Parathyroid adenoma (tissue), 2 donors: ENCODE data around the gene SEMA3A.

Experiments
- H2AFZ ChIP-seq: fragments of 300-600 bp; sonication (generic); one replicate; pipeline ENCODE4 v1.7.0; 2017; ENCODE audit warnings: antibody characterized with exemption, mild to moderate bottlenecking
- H3K27ac ChIP-seq: fragments of 300-600 bp; sonication (generic); one replicate; pipeline ENCODE4 v1.7.0; 2017
- H3K27me3 ChIP-seq: fragments of 300-600 bp; sonication (generic); one replicate; pipeline ENCODE4 v1.7.0; 2017; ENCODE audit warnings: low read length; ENCODE audit not compliant: control insufficient read depth, insufficient read depth
- H3K36me3 ChIP-seq: fragments of 300-600 bp; sonication (generic); one replicate; pipeline ENCODE4 v1.7.0; 2017; ENCODE audit warnings: low read length; ENCODE audit not compliant: control insufficient read depth, insufficient read depth
- H3K4me1 ChIP-seq: fragments of 300-600 bp; sonication (generic); one replicate; pipeline ENCODE4 v1.7.0; 2017; ENCODE audit warnings: control low read depth
- H3K4me2 ChIP-seq: fragments of 300-600 bp; sonication (generic); one replicate; pipeline ENCODE4 v1.7.0; 2017; ENCODE audit warnings: low read length
- H3K4me3 ChIP-seq: fragments of 300-600 bp; sonication (generic); one replicate; pipeline ENCODE4 v1.7.0; 2017; ENCODE audit warnings: low read depth, low read length
- H3K79me2 ChIP-seq: fragments of 300-600 bp; sonication (generic); one replicate; pipeline ENCODE4 v1.7.0; 2017; ENCODE audit warnings: control low read depth
- H3K9ac ChIP-seq: fragments of 300-600 bp; sonication (generic); one replicate; pipeline ENCODE4 v1.7.0; 2017; ENCODE audit warnings: mild to moderate bottlenecking
- H3K9me3 ChIP-seq: fragments of 300-600 bp; sonication (generic); one replicate; pipeline ENCODE4 v1.7.0; 2017; ENCODE audit warnings: low read length; ENCODE audit not compliant: control insufficient read depth
- CTCF ChIP-seq: fragments of 300-600 bp; sonication (generic); IDR thresholded peaks from one replicate; pipeline ENCODE4 v1.7.0; 2017; ENCODE audit warnings: antibody characterized with exemption, mild to moderate bottlenecking
- donor health status: primary hyperparathyroidism.

Gene SEMA3A

GRCh38 chr7:84044834-84045233 lies 149.8 kb downstream of the SEMA3A start:
- Histone ChIP-seq H3K9ac (no peak overlapping the region), H3K4me2 (no peak overlapping the region), H3K4me1 (no peaks in the 10 kb centered on the region), H2AFZ (no peak overlapping the region), H3K27me3 (no peaks in the 10 kb centered on the region), H3K9me3 (no peaks in the 10 kb centered on the region), H3K27ac (no peak overlapping the region), H3K79me2 (no peaks in the 10 kb centered on the region), H3K36me3 (no peaks in the 10 kb centered on the region), H3K4me3 (no peak overlapping the region)
- TF ChIP-seq CTCF, result no peak

- Histone ChIP-seq H3K9me3 (no peaks in the 10 kb centered on the region), H3K4me1 (no peaks in the 10 kb centered on the region), H3K4me2 (no peak overlapping the region), H3K9ac (no peak overlapping the region), H3K27ac (no peak overlapping the region), H3K36me3 (no peaks in the 10 kb centered on the region), H3K27me3 (no peaks in the 10 kb centered on the region), H2AFZ (no peak overlapping the region), H3K4me3 (no peak overlapping the region), H3K79me2 (no peaks in the 10 kb centered on the region)
- TF ChIP-seq CTCF, result no peak
These were observed 150.9 kb downstream of the SEMA3A start for GRCh38 chr7:84043661-84044191.

- Histone ChIP-seq H3K4me1 (no peaks in the 10 kb centered on the region), H2AFZ (no peak overlapping the region), H3K79me2 (no peaks in the 10 kb centered on the region), H3K4me2 (no peak overlapping the region), H3K27ac (no peak overlapping the region), H3K9ac (no peak overlapping the region), H3K36me3 (no peaks in the 10 kb centered on the region), H3K27me3 (no peaks in the 10 kb centered on the region), H3K9me3 (no peaks in the 10 kb centered on the region), H3K4me3 (no peak overlapping the region)
- TF ChIP-seq CTCF, result no peak
These were observed 152.5 kb downstream of the SEMA3A start for GRCh38 chr7:84042110-84042539.

GRCh38 chr7:84041649-84042048 lies 152.9 kb downstream of the SEMA3A start:
- no peaks in the 10 kb centered on the region for H3K4me1 ChIP-seq
- H3K79me2 ChIP-seq, result no peaks in the 10 kb centered on the region
- no peak overlapping the region for H2AFZ ChIP-seq
- H3K27me3 ChIP-seq, result no peaks in the 10 kb centered on the region
- H3K36me3 ChIP-seq, result no peaks in the 10 kb centered on the region
- no peak overlapping the region for H3K4me2 ChIP-seq
- no peak overlapping the region for H3K9ac ChIP-seq
- no peak overlapping the region for H3K27ac ChIP-seq
- H3K4me3 ChIP-seq, result no peak overlapping the region
- no peaks in the 10 kb centered on the region for H3K9me3 ChIP-seq
- TF ChIP-seq CTCF, result no peak

GRCh38 chr7:84040355-84040754 lies 154.2 kb downstream of the SEMA3A start:
- no peaks in the 10 kb centered on the region for H3K9me3 ChIP-seq
- no peak overlapping the region for H3K4me3 ChIP-seq
- no peak overlapping the region for H3K9ac ChIP-seq
- H3K27ac ChIP-seq, result no peak overlapping the region
- H3K4me2 ChIP-seq, result no peak overlapping the region
- H3K36me3 ChIP-seq, result no peaks in the 10 kb centered on the region
- H3K79me2 ChIP-seq, result no peaks in the 10 kb centered on the region
- no peaks in the 10 kb centered on the region for H3K4me1 ChIP-seq
- TF ChIP-seq CTCF, result no peak
- no peak overlapping the region for H2AFZ ChIP-seq
- no peaks in the 10 kb centered on the region for H3K27me3 ChIP-seq
